ENCODE data around the gene PYGM.

The PYGM gene

GRCh38 chr11:64752175-64752970 is 7.4 kb downstream of the PYGM start:
- DNase-seq = no peak

- no peak for DNase-seq
Observed at GRCh38 chr11:64751580-64751979, 8.2 kb downstream of the PYGM start.

GRCh38 chr11:64751136-64751535 is 8.6 kb downstream of the PYGM start:
- no peak for DNase-seq

- DNase-seq = no peak
Observed at GRCh38 chr11:64750361-64751054, 9.3 kb downstream of the PYGM start.

- DNase-seq = no peak
Observed at GRCh38 chr11:64747961-64748665, 11.7 kb downstream of the PYGM start.

- no peak for DNase-seq
Observed at GRCh38 chr11:64746486-64746885, 13.3 kb downstream of the PYGM start.

- peak; percentile 81 for DNase-seq
Observed at GRCh38 chr11:64745521-64746328, 14.0 kb downstream of the PYGM start.

GRCh38 chr11:64745189-64745520 is 14.6 kb downstream of the PYGM start:
- DNase-seq = peak; percentile 93

- no peak for DNase-seq
Observed at GRCh38 chr11:64744544-64745188, 15.1 kb downstream of the PYGM start.

- DNase-seq = peak; percentile 86
Observed at GRCh38 chr11:64743591-64744543, 15.9 kb downstream of the PYGM start, which contains the start of gene RASGRP2. Gene RASGRP2, minus strand, starts transcription at chr11:64744142. Its CDS starts 1,276 bp downstream, at chr11:64742866.

GRCh38 chr11:64742889-64743590 is 16.7 kb downstream of the PYGM start:
- DNase-seq = peak; percentile 69

GRCh38 chr11:64742087-64742888 is 17.5 kb downstream of the PYGM start:
- no peak for DNase-seq

- DNase-seq = no peak
Observed at GRCh38 chr11:64741375-64742086, 18.2 kb downstream of the PYGM start.

GRCh38 chr11:64739871-64740270 is 19.9 kb downstream of the PYGM start:
- DNase-seq = no peak

GRCh38 chr11:64736654-64737053 is 23.1 kb downstream of the PYGM start:
- no peak for DNase-seq

- DNase-seq = no peak
Observed at GRCh38 chr11:64735725-64736259, 24.0 kb downstream of the PYGM start.

- DNase-seq = no peak
Observed at GRCh38 chr11:64734811-64735724, 24.7 kb downstream of the PYGM start.
